SU-DHL-6 (cell line): ENCODE data around the gene CAMKK2.

Source experiments
- CTCF ChIP-seq: fragments of 200-600 bp; sonication (generic); IDR thresholded peaks from one replicate; pipeline ENCODE4 v1.5.1; 2017; ENCODE audit warnings: antibody characterized with exemption, mild to moderate bottlenecking, low read length, moderate library complexity; ENCODE audit not compliant: insufficient read depth, poor library complexity, severe bottlenecking
- EZH2phosphoT487 ChIP-seq: fragments of 200-600 bp; sonication (generic), shearing (Covaris generic); conservative IDR thresholded peaks from 2 replicates; pipeline ENCODE4 v1.6.1; 2018; ENCODE audit warnings: mild to moderate bottlenecking, antibody characterized with exemption, low read length, moderate library complexity, mixed read lengths

GRCh38 chr12:121323908-121324307, 27.4 kb upstream of the CAMKK2 start:
- no peak for TF ChIP-seq CTCF
- no peak for TF ChIP-seq EZH2phosphoT487
